BLaER1 (cell line): ENCODE measurements around the gene NPBWR2.

ENCODE experiments used
- H3K27ac ChIP-seq: shearing (Covaris generic); formaldehyde crosslinking; 2 replicates; pipeline ENCODE4 v1.8.1; 2022
- H3K27me3 ChIP-seq: shearing (Covaris generic); formaldehyde crosslinking; 2 replicates; pipeline ENCODE4 v1.8.1; 2022
- H3K36me3 ChIP-seq: shearing (Covaris generic); formaldehyde crosslinking; 2 replicates; pipeline ENCODE4 v1.8.1; 2022
- H3K4me1 ChIP-seq: shearing (Covaris generic); formaldehyde crosslinking; 2 replicates; pipeline ENCODE4 v1.8.1; 2022
- H3K4me2 ChIP-seq: shearing (Covaris generic); formaldehyde crosslinking; 2 replicates; pipeline ENCODE4 v1.8.1; 2022
- H3K4me3 ChIP-seq: shearing (Covaris generic); formaldehyde crosslinking; 2 replicates; pipeline ENCODE4 v1.8.1; 2022
- H3K9ac ChIP-seq: shearing (Covaris generic); formaldehyde crosslinking; 2 replicates; pipeline ENCODE4 v1.8.1; 2022
- H3K9me3 ChIP-seq: shearing (Covaris generic); formaldehyde crosslinking; 2 replicates; pipeline ENCODE4 v1.8.1; 2022
- H4K20me1 ChIP-seq: shearing (Covaris generic); formaldehyde crosslinking; 2 replicates; pipeline ENCODE4 v1.8.1; 2022
- Cebpa-rat ChIP-seq: shearing (Covaris generic); IDR thresholded peaks from 2 replicates; pipeline ENCODE4 v1.8.1; 2022

NPBWR2 gene

DNA sequence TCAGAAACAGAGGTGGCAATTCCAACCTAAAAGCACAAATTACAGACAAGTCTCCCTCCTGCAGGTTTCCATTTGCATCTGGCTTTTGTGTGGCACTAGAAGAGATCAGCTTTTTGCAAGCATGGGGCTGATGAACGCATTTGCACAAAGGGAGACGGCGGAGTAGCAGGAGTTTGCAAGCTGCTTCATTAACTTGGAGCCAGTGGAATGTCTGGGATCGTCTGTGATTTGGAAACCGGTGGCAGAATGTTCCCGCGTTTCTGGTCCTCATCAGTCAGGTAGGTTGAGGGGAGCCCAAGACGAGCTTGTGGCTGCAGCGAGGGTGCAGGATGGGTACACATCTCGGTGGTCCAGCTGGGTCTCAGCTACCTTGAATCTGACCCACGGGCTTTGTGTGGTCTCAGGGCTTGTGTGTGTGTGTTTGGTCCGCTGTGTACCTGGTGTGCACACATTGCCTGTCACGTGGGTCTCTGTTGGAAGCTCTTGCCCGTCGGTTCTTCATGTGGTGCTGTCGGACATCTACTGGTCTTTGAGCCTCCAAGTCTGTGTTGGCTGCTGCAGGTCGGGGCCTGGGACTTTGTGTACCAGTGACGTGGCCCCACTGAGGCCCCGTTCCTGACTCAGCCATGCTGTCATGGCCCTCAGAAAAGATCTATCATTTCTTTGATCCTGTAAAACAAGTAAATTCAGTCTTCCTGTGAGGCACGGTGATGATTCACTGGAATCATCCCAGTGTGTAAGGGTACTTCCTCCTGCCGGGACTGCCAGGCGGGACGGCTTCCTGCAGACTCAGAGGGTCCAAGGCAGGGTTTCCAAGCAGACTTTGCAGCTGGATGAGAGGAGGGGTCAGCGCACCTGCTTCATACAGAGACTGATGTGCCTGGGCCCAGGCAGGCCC is 44.5 kb upstream of the NPBWR2 start:
- H3K4me2 ChIP-seq = no peak overlapping the region
- H3K27me3 ChIP-seq = no peaks in the 10 kb centered on the region
- no peak overlapping the region for H3K27ac ChIP-seq
- no peak overlapping the region for H3K4me3 ChIP-seq
- 0 out of 2 replicates have a peak, but pooled peaks cover 4% of the 10 kb centered on the region for H3K9me3 ChIP-seq
- TF ChIP-seq Cebpa-rat = no peak
- H3K4me1 ChIP-seq = 0 out of 2 replicates have a peak, but pooled peaks cover 7% of the 10 kb centered on the region
- H4K20me1 ChIP-seq = peaks cover 5% of the 10 kb centered on the region; the same call in 1 of the 2 replicates
- no peaks in the 10 kb centered on the region for H3K36me3 ChIP-seq
- H3K9ac ChIP-seq = no peak overlapping the region

DNA sequence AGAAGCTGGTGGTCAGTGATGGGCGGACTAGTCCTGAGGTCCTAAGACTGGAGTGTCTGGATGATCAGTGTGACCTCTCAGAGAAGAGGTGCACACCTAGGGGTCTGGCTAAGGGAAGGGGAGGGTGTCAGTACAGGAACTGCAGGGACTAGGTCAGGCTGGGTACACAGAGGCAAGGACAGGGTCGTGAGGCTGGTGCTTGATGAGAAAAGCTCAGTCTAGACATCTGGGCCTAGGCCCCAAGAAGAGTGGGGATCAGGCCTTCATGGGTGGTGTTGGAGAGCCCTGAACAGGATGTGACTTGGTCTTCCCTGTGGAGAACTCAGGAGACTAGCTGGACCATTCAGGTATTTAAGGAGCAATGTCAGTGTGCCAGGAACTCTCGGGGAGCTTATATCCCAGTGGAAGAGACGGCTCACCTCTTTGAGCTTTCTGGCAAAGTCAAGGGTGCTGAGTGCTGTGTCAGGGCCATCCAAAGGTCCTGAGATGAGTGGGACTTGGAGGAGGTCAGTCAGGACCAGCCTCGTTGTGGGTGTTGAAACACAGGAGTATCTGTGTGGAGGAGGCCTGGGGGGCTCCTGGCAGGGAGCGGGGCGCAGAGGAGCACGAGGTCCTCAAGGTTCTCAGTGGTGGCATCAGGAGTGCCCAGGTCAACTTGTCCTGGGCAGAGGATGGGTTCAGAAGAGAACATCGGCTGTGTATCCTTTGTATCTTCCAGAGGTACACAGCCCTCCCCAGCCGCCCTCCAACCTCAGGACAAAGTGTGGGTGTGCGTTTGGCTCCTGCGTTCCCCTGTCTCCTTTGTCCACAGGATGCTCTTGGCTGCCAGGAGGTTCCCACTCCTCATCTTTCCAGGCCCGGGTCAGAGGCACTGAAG is 43.6 kb upstream of the NPBWR2 start:
- Histone ChIP-seq H3K4me3 (no peak overlapping the region), H3K4me1 (no peaks in the 10 kb centered on the region), H3K27me3 (no peaks in the 10 kb centered on the region), H3K27ac (no peak overlapping the region), H3K9me3 (0 out of 2 replicates have a peak, but pooled peaks cover 4% of the 10 kb centered on the region), H3K36me3 (no peaks in the 10 kb centered on the region), H3K9ac (no peak overlapping the region), H3K4me2 (no peak overlapping the region), H4K20me1 (peaks cover 5% of the 10 kb centered on the region; the same call in 1 of the 2 replicates)
- TF ChIP-seq Cebpa-rat = no peak

DNA sequence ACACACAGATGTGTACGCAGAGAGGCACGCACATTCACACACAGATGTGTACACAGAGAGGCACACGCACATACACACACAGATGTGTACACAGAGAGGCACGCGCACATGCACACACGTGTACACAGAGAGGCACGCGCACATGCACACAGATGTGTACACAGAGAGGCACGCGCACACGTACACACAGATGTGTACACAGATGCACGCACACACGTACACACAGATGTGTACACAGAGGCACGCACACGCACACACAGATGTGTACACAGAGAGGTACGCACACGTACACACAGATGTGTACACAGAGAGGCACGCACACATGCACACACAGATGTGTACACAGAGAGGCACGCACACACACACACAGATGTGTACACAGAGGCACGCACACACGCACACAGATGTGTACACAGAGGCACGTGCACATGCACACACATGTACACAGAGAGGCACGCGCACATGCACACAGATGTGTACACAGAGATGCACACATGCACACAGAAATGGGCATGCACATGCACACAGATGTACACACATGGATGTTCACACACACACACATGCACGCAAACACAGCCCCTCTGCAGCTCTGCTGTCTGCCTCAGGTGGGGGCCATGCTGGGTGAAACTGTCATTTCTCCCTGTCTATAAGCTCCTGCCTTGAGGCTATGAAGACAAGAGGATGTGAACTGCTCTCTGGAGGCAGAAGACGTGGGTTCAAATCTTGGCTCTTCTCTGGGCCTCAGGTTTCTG is 42.6 kb upstream of the NPBWR2 start:
- H4K20me1 ChIP-seq = peaks cover 5% of the 10 kb centered on the region; the same call in 1 of the 2 replicates
- no peak overlapping the region for H3K9ac ChIP-seq
- no peaks in the 10 kb centered on the region for H3K4me1 ChIP-seq
- peaks cover 11% of the 10 kb centered on the region for H3K9me3 ChIP-seq
- TF ChIP-seq Cebpa-rat = no peak
- H3K4me2 ChIP-seq = no peak overlapping the region
- no peak overlapping the region for H3K4me3 ChIP-seq
- H3K36me3 ChIP-seq = no peaks in the 10 kb centered on the region
- no peak overlapping the region for H3K27ac ChIP-seq
- no peaks in the 10 kb centered on the region for H3K27me3 ChIP-seq

DNA sequence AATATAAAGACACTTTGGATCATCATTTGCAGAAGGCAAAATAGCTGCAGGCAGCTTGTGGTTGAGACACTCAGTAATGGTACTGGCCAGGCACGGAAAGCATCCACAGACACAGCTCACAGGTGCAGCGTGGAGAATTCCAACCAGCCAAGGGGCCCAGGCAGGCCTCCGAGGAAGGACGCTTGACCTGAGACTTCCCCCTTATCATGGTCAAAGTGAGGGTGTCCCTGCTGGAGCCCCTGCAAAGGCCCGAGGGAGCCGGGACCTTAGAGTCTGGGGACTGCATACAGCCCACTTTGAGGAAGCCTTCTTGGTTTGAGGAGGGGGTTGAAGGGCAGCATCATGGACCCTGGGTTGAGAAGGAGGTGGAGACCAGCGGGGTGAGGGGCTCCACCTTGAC is 41.8 kb upstream of the NPBWR2 start:
- Histone ChIP-seq H3K4me2 (no peak overlapping the region), H3K4me1 (no peaks in the 10 kb centered on the region), H4K20me1 (peaks cover 5% of the 10 kb centered on the region; the same call in 1 of the 2 replicates), H3K9ac (no peak overlapping the region), H3K9me3 (peaks cover 18% of the 10 kb centered on the region), H3K4me3 (no peak overlapping the region), H3K27me3 (no peaks in the 10 kb centered on the region), H3K36me3 (no peaks in the 10 kb centered on the region), H3K27ac (no peak overlapping the region)
- no peak for TF ChIP-seq Cebpa-rat

DNA sequence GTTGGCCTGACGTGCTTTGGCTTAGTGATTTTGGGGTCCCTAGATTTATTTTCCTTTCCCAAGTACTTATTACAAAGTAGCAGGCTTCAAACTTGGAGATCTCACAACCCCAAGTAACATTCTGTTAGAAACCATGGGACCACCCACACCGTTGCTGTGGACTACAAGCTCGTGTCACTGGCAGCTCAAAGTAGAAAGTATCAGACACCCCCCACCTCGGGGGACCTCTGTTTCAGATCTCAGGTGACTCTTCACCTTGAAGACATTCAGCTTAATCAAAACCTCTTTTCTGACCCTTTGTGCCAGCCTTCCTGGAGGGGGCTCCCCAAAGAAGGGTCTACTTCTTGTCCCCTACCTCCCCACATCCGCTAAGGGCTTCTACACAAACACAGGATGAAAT is 41.2 kb upstream of the NPBWR2 start:
- no peak overlapping the region for H3K4me3 ChIP-seq
- 0 out of 2 replicates have a peak, but pooled peaks cover under 1% of the 10 kb centered on the region for H3K4me1 ChIP-seq
- peaks cover 18% of the 10 kb centered on the region for H3K9me3 ChIP-seq
- H3K27ac ChIP-seq = no peak overlapping the region
- no peaks in the 10 kb centered on the region for H3K27me3 ChIP-seq
- no peak overlapping the region for H3K4me2 ChIP-seq
- peaks cover 5% of the 10 kb centered on the region; the same call in 1 of the 2 replicates for H4K20me1 ChIP-seq
- no peaks in the 10 kb centered on the region for H3K36me3 ChIP-seq
- no peak for TF ChIP-seq Cebpa-rat
- H3K9ac ChIP-seq = no peak overlapping the region

DNA sequence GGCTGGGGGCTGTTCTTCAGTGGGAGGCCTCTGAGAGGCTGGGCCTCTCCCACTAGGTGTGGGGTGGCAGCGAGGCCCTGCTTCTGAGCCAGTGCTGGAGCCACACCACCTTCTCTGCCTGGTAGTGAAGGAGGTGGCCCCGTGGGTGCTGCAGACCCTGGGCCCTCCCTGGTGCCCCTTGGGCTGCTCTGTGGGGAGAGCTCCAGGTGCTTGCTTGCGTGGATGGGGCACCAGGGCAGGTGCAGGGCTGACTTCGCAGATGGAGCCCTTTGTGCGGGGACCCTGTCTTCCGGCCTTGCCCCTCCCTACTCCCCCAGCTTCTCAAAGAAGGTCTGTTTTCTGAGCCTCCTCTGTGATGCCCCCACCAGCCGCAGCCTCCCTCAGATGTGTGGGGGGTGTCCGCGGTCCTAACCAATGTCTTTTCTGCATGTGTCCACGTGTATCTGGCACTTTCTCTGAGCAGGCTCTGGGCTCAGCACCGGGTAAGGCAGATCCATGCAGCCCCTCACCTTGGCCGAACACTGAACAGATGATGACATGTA is 39.6 kb upstream of the NPBWR2 start:
- no peaks in the 10 kb centered on the region for H3K27me3 ChIP-seq

DNA sequence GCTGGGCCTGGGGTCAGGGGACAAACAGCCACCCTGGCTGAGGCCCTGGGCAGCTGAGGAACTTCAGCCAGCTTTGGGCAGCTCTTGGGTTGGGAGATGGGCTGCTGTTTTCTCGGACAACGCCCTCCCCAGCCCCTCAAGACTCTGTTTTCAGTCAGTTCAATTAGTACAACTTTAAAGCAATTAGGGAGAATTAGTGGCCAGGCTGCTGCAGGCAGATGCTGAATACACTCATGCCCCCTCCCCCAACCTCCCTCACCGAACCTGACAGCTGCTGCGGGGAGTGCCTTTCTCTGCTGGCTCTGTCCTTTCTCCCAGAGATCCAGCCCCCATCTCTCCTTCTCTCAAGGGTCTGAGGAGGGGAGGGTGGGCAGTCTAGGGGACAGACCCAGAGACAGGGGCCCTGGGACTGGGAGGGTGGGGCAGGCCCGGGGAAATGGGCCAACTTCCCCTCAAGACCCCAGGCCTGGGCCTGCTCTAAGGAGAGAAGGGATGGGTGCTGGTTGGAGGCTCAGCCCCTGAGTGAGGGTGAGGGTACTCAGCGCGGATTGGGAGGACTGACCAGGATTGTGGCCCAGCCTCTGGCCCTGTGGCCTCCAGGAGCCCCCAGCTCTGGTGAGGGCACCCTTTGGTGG is 39.1 kb upstream of the NPBWR2 start:
- Histone ChIP-seq H3K27me3 (no peaks in the 10 kb centered on the region), H3K36me3 (no peaks in the 10 kb centered on the region), H3K4me1 (peaks cover 22% of the 10 kb centered on the region), H4K20me1 (no peaks in the 10 kb centered on the region), H3K27ac (no peak overlapping the region), H3K9me3 (peaks cover 18% of the 10 kb centered on the region), H3K4me3 (no peak overlapping the region), H3K9ac (no peak overlapping the region), H3K4me2 (no peak overlapping the region)
- TF ChIP-seq Cebpa-rat = no peak

More for the DNA sequence above, 39.6 kb upstream of the NPBWR2 start:
- H3K4me2 ChIP-seq = no peak overlapping the region
- H3K4me3 ChIP-seq = no peak overlapping the region
- no peak for TF ChIP-seq Cebpa-rat
- peaks cover 18% of the 10 kb centered on the region for H3K9me3 ChIP-seq
- no peak overlapping the region for H3K27ac ChIP-seq
- peaks cover 16% of the 10 kb centered on the region for H3K4me1 ChIP-seq
- H3K9ac ChIP-seq = no peak overlapping the region
- no peaks in the 10 kb centered on the region for H4K20me1 ChIP-seq
- H3K36me3 ChIP-seq = no peaks in the 10 kb centered on the region

DNA sequence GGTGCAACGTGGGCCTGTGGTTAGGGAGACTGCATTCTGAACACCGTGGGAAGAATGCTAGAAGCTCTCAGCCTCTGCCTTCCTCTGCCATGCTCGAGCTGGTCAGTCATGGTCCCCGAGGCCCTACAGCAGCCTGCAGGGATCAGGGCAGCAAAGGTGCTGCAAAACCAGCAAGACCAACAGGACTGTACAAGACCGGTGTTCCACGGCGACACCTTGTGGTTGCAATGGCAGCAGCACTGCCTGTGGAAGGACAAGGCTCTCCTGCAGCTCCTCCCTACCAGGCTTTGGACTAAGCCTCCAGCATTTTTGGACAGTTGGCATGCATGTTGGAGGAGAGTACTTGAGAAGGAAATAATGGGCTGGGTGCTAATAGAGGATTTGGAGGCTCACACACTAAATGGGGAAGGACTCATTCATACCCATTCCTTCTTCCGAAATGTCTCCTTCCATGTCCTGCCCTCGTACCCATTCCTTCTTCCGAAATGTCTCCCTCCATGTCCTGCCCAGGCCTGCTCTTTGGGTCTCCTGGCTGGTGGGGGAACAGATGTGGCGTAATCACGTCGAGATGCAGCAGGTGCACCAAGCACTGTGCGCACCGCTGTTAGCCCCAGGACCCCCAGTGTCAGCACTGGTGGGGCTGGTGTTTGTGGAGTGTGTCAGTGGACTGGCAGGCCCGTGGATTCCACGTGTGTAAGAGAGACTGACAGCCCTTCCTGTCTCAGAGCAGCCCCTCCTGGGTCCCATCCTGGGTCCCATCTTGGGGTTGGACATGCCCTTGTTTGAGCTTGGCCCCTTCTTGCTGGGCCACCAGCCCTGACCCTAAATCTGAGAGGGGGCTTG is 38.3 kb upstream of the NPBWR2 start:
- no peak for TF ChIP-seq Cebpa-rat
- Histone ChIP-seq H3K9ac (no peak overlapping the region), H3K4me3 (no peak overlapping the region), H3K9me3 (peaks cover 18% of the 10 kb centered on the region), H3K27ac (no peak overlapping the region), H3K4me1 (peaks cover 22% of the 10 kb centered on the region), H3K36me3 (no peaks in the 10 kb centered on the region), H4K20me1 (no peaks in the 10 kb centered on the region), H3K4me2 (no peak overlapping the region), H3K27me3 (no peaks in the 10 kb centered on the region)
